Neural cell (in vitro differentiated cells): ENCODE results near the gene TAF3. TPM values are rescaled to one million over a fixed set of nuclear protein-coding genes. Genes with fewer than 3 reads are reported as not detected.
"Not testable (repeated sequence)": the region's sequence is repeated elsewhere in the genome, so short reads cannot be mapped to it uniquely, and the experiment has no call there.

Source experiments
- H2AFZ ChIP-seq: fragments of 200-600, 300-800 bp; sonication (generic), shearing (Covaris generic); 2 replicates; pipeline ENCODE4 v1.6.0; 2014; ENCODE audit warnings: low read depth, mild to moderate bottlenecking, antibody characterized with exemption, low read length, moderate library complexity
- H3F3A ChIP-seq: fragments of 200-600 bp; shearing (Covaris generic); 2 replicates; pipeline ENCODE4 v1.6.1; 2016; ENCODE audit warnings: mild to moderate bottlenecking, moderate library complexity, mixed read lengths, antibody characterized with exemption, low read length; ENCODE audit not compliant: insufficient read depth, poor library complexity, severe bottlenecking
- H3K27ac ChIP-seq: fragments of 200-600, 300-800 bp; sonication (generic), shearing (Covaris generic); 2 replicates; pipeline ENCODE4 v1.5.1; 2014; ENCODE audit warnings: mild to moderate bottlenecking, low read length, moderate library complexity
- H3K27me3 ChIP-seq: fragments of 300-800, 200-600 bp; sonication (generic), shearing (Covaris generic); 2 replicates; pipeline ENCODE4 v1.6.0; 2014; ENCODE audit warnings: mild to moderate bottlenecking, low read depth, low read length, moderate library complexity; ENCODE audit not compliant: insufficient read depth
- H3K36me3 ChIP-seq: fragments of 300-800, 200-600 bp; sonication (generic), shearing (Covaris generic); 2 replicates; pipeline ENCODE4 v1.5.1; 2014; ENCODE audit warnings: mild to moderate bottlenecking, antibody characterized with exemption, low read length, moderate library complexity; ENCODE audit not compliant: insufficient read depth
- H3K4me2 ChIP-seq: fragments of 300-800, 200-600 bp; sonication (generic), shearing (Covaris generic); 2 replicates; pipeline ENCODE4 v1.6.0; 2014; ENCODE audit warnings: mild to moderate bottlenecking, low read length
- H3K4me3 ChIP-seq: fragments of 300-800, 200-600 bp; sonication (generic), shearing (Covaris generic); 2 replicates; pipeline ENCODE4 v1.5.1; 2014; ENCODE audit warnings: mild to moderate bottlenecking, low read length, moderate library complexity
- H3K79me2 ChIP-seq: fragments of 200-600 bp; shearing (Covaris generic); replicated peaks from 2 replicates; pipeline ENCODE4 v1.6.0; 2014; ENCODE audit warnings: mild to moderate bottlenecking, low read length, moderate library complexity; ENCODE audit not compliant: insufficient read depth
- H3K9ac ChIP-seq: fragments of 300-800, 200-600 bp; sonication (generic), shearing (Covaris generic); 2 replicates; pipeline ENCODE4 v1.6.1; 2016; ENCODE audit warnings: mild to moderate bottlenecking, low read length, mixed read lengths
- H3K9me2 ChIP-seq: fragments of 200-600 bp; shearing (Covaris generic); 2 replicates; pipeline ENCODE4 v1.6.1; 2016; ENCODE audit warnings: mild to moderate bottlenecking, low read length, mixed read lengths; ENCODE audit not compliant: insufficient read depth
- H3K9me3 ChIP-seq: fragments of 200-600, 300-800 bp; sonication (generic), shearing (Covaris generic); 2 replicates; pipeline ENCODE4 v1.6.1; 2016; ENCODE audit warnings: mild to moderate bottlenecking, mixed run types, low read length, moderate library complexity, mixed read lengths
- H4K20me1 ChIP-seq: fragments of 200-600 bp; shearing (Covaris generic); 2 replicates; pipeline ENCODE4 v1.6.1; 2016; ENCODE audit warnings: mild to moderate bottlenecking, mixed run types; ENCODE audit not compliant: insufficient read depth
- EP300 ChIP-seq: fragments of 450-650 bp; conservative IDR thresholded peaks from 2 replicates; pipeline ENCODE4 v1.6.1; 2014; ENCODE audit warnings: antibody characterized with exemption, mild to moderate bottlenecking, moderate library complexity; ENCODE audit not compliant: poor library complexity, severe bottlenecking
- EZH2 ChIP-seq: fragments of 200-600, 300-800 bp; shearing (Covaris generic), sonication (generic); IDR thresholded peaks from 2 replicates; pipeline ENCODE4 v1.6.1; 2014; ENCODE audit warnings: antibody characterized with exemption, low read length, borderline replicate concordance, mild to moderate bottlenecking; ENCODE audit not compliant: insufficient read depth, poor library complexity, severe bottlenecking
- MXI1 ChIP-seq: fragments of 450-650 bp; conservative IDR thresholded peaks from 2 replicates; pipeline ENCODE4 v1.6.1; 2014; ENCODE audit warnings: antibody characterized with exemption, mild to moderate bottlenecking; ENCODE audit not compliant: poor library complexity, severe bottlenecking
- POLR2AphosphoS5 ChIP-seq: IDR thresholded peaks from 2 replicates; pipeline ENCODE4 v1.6.1; 2012
- RAD21 ChIP-seq: fragments of 450-650 bp; conservative IDR thresholded peaks from 2 replicates; pipeline ENCODE4 v1.6.1; 2014; ENCODE audit warnings: antibody characterized with exemption, mild to moderate bottlenecking, moderate library complexity
- SMC3 ChIP-seq: fragments of 450-650 bp; conservative IDR thresholded peaks from 2 replicates; pipeline ENCODE4 v1.6.1; 2014; ENCODE audit warnings: antibody characterized with exemption, mild to moderate bottlenecking, moderate library complexity; ENCODE audit not compliant: poor library complexity
- TAF1 ChIP-seq: IDR thresholded peaks from 2 replicates; pipeline ENCODE4 v1.6.1; 2012; ENCODE audit warnings: low read depth
- polyA plus RNA-seq: library from polyadenylated mRNA; depleted of rRNA; stranded (reverse); fragments of >200 nt; gene quantifications from 2 replicates; pipeline ENCODE4 v1.2.3, GENCODE V29; 2014
- TF ChIP-seq, protein P1 (sequence below): fragments of 450-650 bp; IDR thresholded peaks from 2 replicates; pipeline ENCODE4 v1.5.1; 2014; ENCODE audit warnings: antibody characterized with exemption, mild to moderate bottlenecking, moderate library complexity; ENCODE audit not compliant: poor library complexity, severe bottlenecking
- TF ChIP-seq, protein P2 (sequence below): IDR thresholded peaks from 2 replicates; pipeline ENCODE4 v1.6.1; 2012; ENCODE audit warnings: borderline replicate concordance

The TAF3 gene
- polyA plus RNA-seq, 1 donor from 2014 or later, result 2.0 TPM

DNA sequence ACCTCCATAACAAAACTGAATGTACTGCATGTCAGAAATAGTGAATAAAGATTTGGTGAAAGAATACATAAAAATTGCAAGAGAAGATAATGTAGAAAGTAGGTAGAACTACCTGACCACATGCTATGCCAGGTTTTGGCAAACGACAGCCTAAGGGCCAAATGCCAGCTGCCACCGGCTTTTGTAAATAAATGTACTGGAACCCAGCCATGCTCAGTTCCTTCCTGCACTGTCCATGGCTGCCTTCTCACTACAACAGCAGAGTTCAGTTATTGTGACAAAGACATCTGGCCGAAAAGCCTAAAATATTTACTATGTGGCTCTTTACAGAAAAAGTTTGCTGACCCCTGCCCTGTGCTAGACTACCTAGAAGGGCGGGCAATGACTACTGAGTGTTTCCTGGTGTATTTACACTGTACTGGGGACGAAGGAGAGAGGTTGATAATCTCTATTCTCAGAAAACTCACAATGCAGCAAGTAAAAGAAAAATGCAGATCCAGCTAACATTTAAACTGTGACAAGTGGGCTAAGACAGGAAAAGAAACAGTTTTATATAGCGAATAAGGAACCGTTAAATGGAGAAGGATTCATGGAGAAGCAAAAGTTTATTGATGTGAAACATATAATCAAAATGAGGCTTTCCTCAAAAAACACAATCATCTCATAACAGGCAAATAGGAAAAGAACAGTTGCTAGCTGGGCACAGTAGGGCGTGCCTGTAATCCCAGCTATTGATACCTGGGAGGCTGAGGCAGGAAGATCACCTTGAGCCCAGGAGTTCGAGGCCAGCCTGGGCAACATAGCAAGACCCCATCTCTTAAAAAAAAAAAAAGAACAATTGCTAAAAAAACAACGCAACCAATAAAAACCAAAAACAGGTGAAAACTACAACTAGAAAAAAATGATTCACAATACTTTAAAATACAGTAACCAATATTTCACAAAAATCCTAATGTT is 44.2 kb upstream of the TAF3 start:
- H3K36me3 ChIP-seq, result no peaks in the 10 kb centered on the region
- H3K79me2 ChIP-seq, result no peaks in the 10 kb centered on the region
- H2AFZ ChIP-seq, result no peak overlapping the region
- no peak overlapping the region for H3K9ac ChIP-seq
- H3K27me3 ChIP-seq, result no peaks in the 10 kb centered on the region
- no peak overlapping the region for H3K4me3 ChIP-seq
- H3K4me2 ChIP-seq, result no peak overlapping the region
- TF ChIP-seq TAF1 (no peak), SMC3 (no peak), EZH2 (no peak), MXI1 (no peak), RAD21 (no peak), EP300 (no peak), POLR2AphosphoS5 (no peak)
- TF ChIP-seq, protein P1, sequence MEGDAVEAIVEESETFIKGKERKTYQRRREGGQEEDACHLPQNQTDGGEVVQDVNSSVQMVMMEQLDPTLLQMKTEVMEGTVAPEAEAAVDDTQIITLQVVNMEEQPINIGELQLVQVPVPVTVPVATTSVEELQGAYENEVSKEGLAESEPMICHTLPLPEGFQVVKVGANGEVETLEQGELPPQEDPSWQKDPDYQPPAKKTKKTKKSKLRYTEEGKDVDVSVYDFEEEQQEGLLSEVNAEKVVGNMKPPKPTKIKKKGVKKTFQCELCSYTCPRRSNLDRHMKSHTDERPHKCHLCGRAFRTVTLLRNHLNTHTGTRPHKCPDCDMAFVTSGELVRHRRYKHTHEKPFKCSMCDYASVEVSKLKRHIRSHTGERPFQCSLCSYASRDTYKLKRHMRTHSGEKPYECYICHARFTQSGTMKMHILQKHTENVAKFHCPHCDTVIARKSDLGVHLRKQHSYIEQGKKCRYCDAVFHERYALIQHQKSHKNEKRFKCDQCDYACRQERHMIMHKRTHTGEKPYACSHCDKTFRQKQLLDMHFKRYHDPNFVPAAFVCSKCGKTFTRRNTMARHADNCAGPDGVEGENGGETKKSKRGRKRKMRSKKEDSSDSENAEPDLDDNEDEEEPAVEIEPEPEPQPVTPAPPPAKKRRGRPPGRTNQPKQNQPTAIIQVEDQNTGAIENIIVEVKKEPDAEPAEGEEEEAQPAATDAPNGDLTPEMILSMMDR, result no peak
- TF ChIP-seq, protein P2, sequence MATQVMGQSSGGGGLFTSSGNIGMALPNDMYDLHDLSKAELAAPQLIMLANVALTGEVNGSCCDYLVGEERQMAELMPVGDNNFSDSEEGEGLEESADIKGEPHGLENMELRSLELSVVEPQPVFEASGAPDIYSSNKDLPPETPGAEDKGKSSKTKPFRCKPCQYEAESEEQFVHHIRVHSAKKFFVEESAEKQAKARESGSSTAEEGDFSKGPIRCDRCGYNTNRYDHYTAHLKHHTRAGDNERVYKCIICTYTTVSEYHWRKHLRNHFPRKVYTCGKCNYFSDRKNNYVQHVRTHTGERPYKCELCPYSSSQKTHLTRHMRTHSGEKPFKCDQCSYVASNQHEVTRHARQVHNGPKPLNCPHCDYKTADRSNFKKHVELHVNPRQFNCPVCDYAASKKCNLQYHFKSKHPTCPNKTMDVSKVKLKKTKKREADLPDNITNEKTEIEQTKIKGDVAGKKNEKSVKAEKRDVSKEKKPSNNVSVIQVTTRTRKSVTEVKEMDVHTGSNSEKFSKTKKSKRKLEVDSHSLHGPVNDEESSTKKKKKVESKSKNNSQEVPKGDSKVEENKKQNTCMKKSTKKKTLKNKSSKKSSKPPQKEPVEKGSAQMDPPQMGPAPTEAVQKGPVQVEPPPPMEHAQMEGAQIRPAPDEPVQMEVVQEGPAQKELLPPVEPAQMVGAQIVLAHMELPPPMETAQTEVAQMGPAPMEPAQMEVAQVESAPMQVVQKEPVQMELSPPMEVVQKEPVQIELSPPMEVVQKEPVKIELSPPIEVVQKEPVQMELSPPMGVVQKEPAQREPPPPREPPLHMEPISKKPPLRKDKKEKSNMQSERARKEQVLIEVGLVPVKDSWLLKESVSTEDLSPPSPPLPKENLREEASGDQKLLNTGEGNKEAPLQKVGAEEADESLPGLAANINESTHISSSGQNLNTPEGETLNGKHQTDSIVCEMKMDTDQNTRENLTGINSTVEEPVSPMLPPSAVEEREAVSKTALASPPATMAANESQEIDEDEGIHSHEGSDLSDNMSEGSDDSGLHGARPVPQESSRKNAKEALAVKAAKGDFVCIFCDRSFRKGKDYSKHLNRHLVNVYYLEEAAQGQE, result no peak
- H4K20me1 ChIP-seq, result no peaks in the 10 kb centered on the region
- no peaks in the 10 kb centered on the region for H3F3A ChIP-seq
- H3K9me3 ChIP-seq, result no peaks in the 10 kb centered on the region
- no peaks in the 10 kb centered on the region for H3K9me2 ChIP-seq
- no peak overlapping the region for H3K27ac ChIP-seq

DNA sequence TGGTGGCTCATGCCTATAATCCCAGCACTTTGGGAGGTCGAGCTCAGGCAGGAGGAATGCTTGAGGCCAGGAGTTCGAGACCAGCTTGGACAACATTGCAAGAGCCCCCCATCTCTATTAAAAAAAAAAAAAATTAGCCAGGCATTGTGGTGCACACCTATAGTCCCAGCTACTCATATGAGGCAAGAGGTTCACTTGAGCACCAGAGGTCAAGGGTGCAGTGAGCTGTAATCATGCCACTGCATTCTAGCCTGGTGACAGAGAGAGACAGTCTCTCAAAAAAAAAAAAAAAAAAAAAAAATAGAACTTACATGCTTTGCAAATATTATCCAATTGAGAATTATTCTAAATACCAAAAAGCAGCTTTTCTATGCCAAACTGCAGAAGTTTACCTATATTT is 41.5 kb upstream of the TAF3 start:
- no peaks in the 10 kb centered on the region for H3K9me2 ChIP-seq
- no peak overlapping the region for H3K9ac ChIP-seq
- H3K4me3 ChIP-seq, result no peak overlapping the region
- TF ChIP-seq POLR2AphosphoS5, result no peak
- TF ChIP-seq, protein P1, result no peak
- TF ChIP-seq RAD21, result no peak
- TF ChIP-seq TAF1, result no peak
- TF ChIP-seq, protein P2, result no peak
- no peak for TF ChIP-seq MXI1
- H3K4me2 ChIP-seq, result no peak overlapping the region
- peaks cover 5% of the 10 kb centered on the region for H3K36me3 ChIP-seq
- no peaks in the 10 kb centered on the region for H4K20me1 ChIP-seq
- no peak overlapping the region for H2AFZ ChIP-seq
- H3K27me3 ChIP-seq, result no peaks in the 10 kb centered on the region
- H3F3A ChIP-seq, result no peaks in the 10 kb centered on the region
- H3K9me3 ChIP-seq, result no peaks in the 10 kb centered on the region
- H3K79me2 ChIP-seq, result no peaks in the 10 kb centered on the region
- H3K27ac ChIP-seq, result no peak overlapping the region

DNA sequence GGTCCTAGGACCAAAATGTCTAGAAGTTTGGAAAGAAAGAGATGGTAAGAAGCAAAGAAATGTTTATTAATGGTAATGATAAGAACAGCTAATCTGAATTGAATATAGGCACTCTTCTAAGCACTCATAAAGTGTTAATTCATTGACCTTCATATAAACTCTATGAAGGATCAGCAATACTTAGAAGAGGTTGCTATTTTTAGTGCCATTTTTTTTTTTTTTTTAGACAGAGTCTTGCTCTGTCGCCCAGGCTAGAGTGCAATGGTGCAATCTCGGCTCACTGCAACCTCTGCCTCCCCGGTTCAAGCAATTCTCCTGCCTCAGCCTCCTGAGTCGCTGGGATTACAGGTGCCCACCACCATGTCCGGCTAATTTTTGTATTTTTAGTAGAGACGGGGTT is 36.1 kb upstream of the TAF3 start:
- not testable (repeated sequence) for H2AFZ ChIP-seq, H3K27ac ChIP-seq, H3K9me3 ChIP-seq, H3K4me3 ChIP-seq, H3K9me2 ChIP-seq, H3K36me3 ChIP-seq, H3K4me2 ChIP-seq, H3K27me3 ChIP-seq, H3F3A ChIP-seq, H4K20me1 ChIP-seq, H3K9ac ChIP-seq
- H3K79me2 ChIP-seq, result peaks cover 44% of the 10 kb centered on the region
